GM23338 (cell line): ENCODE measurements around the gene CELSR1. TPM values are rescaled to one million over a fixed set of nuclear protein-coding genes. Genes with fewer than 3 reads are reported as not detected.

Experiments
- ATAC-seq: fragments of 200-7000 bp; cut with Tn5 transposase; 3 replicates; pipeline ENCODE4 v1.9.1; 2020
- DNase-seq: peaks from one replicate; pipeline ENCODE4 v3.0.0-alpha.2; 2015; ENCODE audit warnings: low spot score
- H2AFZ ChIP-seq: fragments of 200-600 bp; sonication (generic); 2 replicates; pipeline ENCODE4 v1.8.0; 2016; ENCODE audit warnings: antibody characterized with exemption, mild to moderate bottlenecking, moderate library complexity
- H3F3A ChIP-seq: fragments of 200-600 bp; sonication (generic); replicated peaks from 2 replicates; pipeline ENCODE4 v1.8.0; 2017; ENCODE audit warnings: antibody characterized with exemption, mixed run types, low read depth
- H3K27ac ChIP-seq: fragments of 200-600 bp; sonication (generic); 2 replicates; pipeline ENCODE4 v1.6.1; 2016; ENCODE audit warnings: low read depth
- H3K27me3 ChIP-seq: fragments of 200-600 bp; sonication (generic); 2 replicates; pipeline ENCODE4 v1.8.0; 2016; ENCODE audit warnings: mild to moderate bottlenecking, mixed run types, moderate library complexity; ENCODE audit not compliant: insufficient read depth
- H3K36me3 ChIP-seq: fragments of 200-600 bp; sonication (generic); 2 replicates; pipeline ENCODE4 v1.8.0; 2016; ENCODE audit warnings: mild to moderate bottlenecking; ENCODE audit not compliant: insufficient read depth
- H3K4me1 ChIP-seq: fragments of 200-600 bp; sonication (generic); 2 replicates; pipeline ENCODE4 v1.8.0; 2016; ENCODE audit warnings: mild to moderate bottlenecking, moderate library complexity; ENCODE audit not compliant: insufficient read depth
- H3K4me2 ChIP-seq: fragments of 200-600 bp; sonication (generic); 2 replicates; pipeline ENCODE4 v1.7.1; 2017; ENCODE audit warnings: mixed run types
- H3K4me3 ChIP-seq: fragments of 200-600 bp; sonication (generic); 2 replicates; pipeline ENCODE4 v1.6.1; 2016; ENCODE audit warnings: mixed run types
- H3K79me2 ChIP-seq: fragments of 200-600 bp; sonication (generic); replicated peaks from 2 replicates; pipeline ENCODE4 v1.8.0; 2017; ENCODE audit warnings: mild to moderate bottlenecking; ENCODE audit not compliant: insufficient read depth
- H3K9me2 ChIP-seq: fragments of 200-600 bp; sonication (generic); 2 replicates; pipeline ENCODE4 v1.8.0; 2017; ENCODE audit not compliant: insufficient read depth
- H4K20me1 ChIP-seq: fragments of 200-600 bp; sonication (generic); replicated peaks from 2 replicates; pipeline ENCODE4 v1.8.0; 2017; ENCODE audit warnings: mild to moderate bottlenecking; ENCODE audit not compliant: insufficient read depth
- H3K27ac Mint-ChIP-seq: 2 replicates; pipeline ENCODE4 v1.8.0; 2020; ENCODE audit warnings: inconsistent platforms, mild to moderate bottlenecking, moderate library complexity, mixed read lengths
- H3K27me3 Mint-ChIP-seq: 3 replicates; pipeline ENCODE4 v1.8.0; 2022; ENCODE audit warnings: low read depth, mild to moderate bottlenecking, moderate library complexity, mixed read lengths, inconsistent platforms; ENCODE audit not compliant: insufficient read depth, poor library complexity
- H3K36me3 Mint-ChIP-seq: 3 replicates; pipeline ENCODE4 v1.8.0; 2021; ENCODE audit warnings: low read depth, mild to moderate bottlenecking, inconsistent platforms, moderate library complexity, mixed read lengths
- H3K4me1 Mint-ChIP-seq: 3 replicates; pipeline ENCODE4 v1.8.0; 2020; ENCODE audit warnings: mild to moderate bottlenecking, inconsistent platforms, mixed read lengths
- H3K4me3 Mint-ChIP-seq: 3 replicates; pipeline ENCODE4 v1.8.0; 2021; ENCODE audit warnings: moderate library complexity, mild to moderate bottlenecking, inconsistent platforms, mixed read lengths
- H3K9me3 Mint-ChIP-seq: 3 replicates; pipeline ENCODE4 v1.8.0; 2020; ENCODE audit warnings: moderate library complexity, mild to moderate bottlenecking, inconsistent platforms, mixed read lengths
- CREB1 ChIP-seq: fragments of 250-450 bp; sonication (Bioruptor Pico); IDR thresholded peaks from 2 replicates; pipeline ENCODE4 v1.5.0; 2020; ENCODE audit warnings: low read depth, mild to moderate bottlenecking, moderate library complexity
- CTCF ChIP-seq, 2 experiments: fragments of 200-600 bp in 1 of 2; sonication (generic) in 1 of 2; conservative IDR thresholded peaks; 2 replicates each; pipeline versions ENCODE4 v1.5.1 to v1.6.1; 2016 to 2017; ENCODE audit warnings: antibody characterized with exemption in 2 of 2, low read depth in 2 of 2, mild to moderate bottlenecking in 2 of 2, moderate library complexity in 1 of 2
- ETS1 ChIP-seq: IDR thresholded peaks from 2 replicates; pipeline ENCODE4 v1.6.1; 2016; ENCODE audit warnings: antibody characterized with exemption
- EZH2 ChIP-seq: fragments of 200-600 bp; sonication (generic); IDR thresholded peaks from one replicate; pipeline ENCODE4 v1.8.0; 2017; ENCODE audit warnings: antibody characterized with exemption, mild to moderate bottlenecking, low read depth; ENCODE audit not compliant: unreplicated experiment
- EZH2phosphoT487 ChIP-seq: fragments of 200-600 bp; sonication (generic); IDR thresholded peaks from one replicate; pipeline ENCODE4 v1.8.1; 2018; ENCODE audit warnings: antibody characterized with exemption; ENCODE audit not compliant: unreplicated experiment
- JUNB ChIP-seq: IDR thresholded peaks from one replicate; pipeline ENCODE4 v1.6.1; 2016; ENCODE audit warnings: antibody characterized with exemption; ENCODE audit not compliant: unreplicated experiment
- NANOG ChIP-seq: IDR thresholded peaks from 2 replicates; pipeline ENCODE4 v1.6.1; 2016; ENCODE audit warnings: antibody characterized with exemption, borderline replicate concordance
- POLR2AphosphoS5 ChIP-seq: IDR thresholded peaks from 2 replicates; pipeline ENCODE4 v1.6.1; 2016; ENCODE audit warnings: antibody characterized with exemption, low read depth
- REST ChIP-seq: IDR thresholded peaks from one replicate; pipeline ENCODE4 v1.6.1; 2018; ENCODE audit warnings: antibody characterized with exemption; ENCODE audit not compliant: unreplicated experiment
- STAT1 ChIP-seq: IDR thresholded peaks from one replicate; pipeline ENCODE4 v1.6.1; 2016; ENCODE audit warnings: antibody characterized with exemption; ENCODE audit not compliant: unreplicated experiment
- ZNF114 ChIP-seq: fragments of 250-450 bp; sonication (Bioruptor Pico); IDR thresholded peaks from 2 replicates; pipeline ENCODE4 v1.5.0; 2020; ENCODE audit warnings: mild to moderate bottlenecking, moderate library complexity
- ZNF331 ChIP-seq: fragments of 250-450 bp; sonication (Bioruptor Pico); IDR thresholded peaks from 2 replicates; pipeline ENCODE4 v1.5.0; 2020; ENCODE audit warnings: low read depth, mild to moderate bottlenecking, moderate library complexity
- ZNF462 ChIP-seq: fragments of 250-450 bp; sonication (Bioruptor Pico); IDR thresholded peaks from 2 replicates; pipeline ENCODE4 v1.5.0; 2020; ENCODE audit warnings: mild to moderate bottlenecking, moderate library complexity
- polyA plus RNA-seq: library from polyadenylated mRNA; unstranded; fragments of >200 nt; fragmentation: Nextera tagmentation; extraction: Ambion mirVana; gene quantifications from 2 replicates; pipeline ENCODE4 v1.2.1, GENCODE V29; 2016
- total RNA-seq: library from RNA; depleted of rRNA; stranded (reverse); fragments of >200 nt; shearing (Covaris generic); gene quantifications from 2 replicates; pipeline ENCODE4 v1.2.3, GENCODE V29; 2014

The CELSR1 gene
- total and polyA plus RNA-seq, 2 experiments from 2014 or later, result 4.8 to 20.4 TPM

- TF ChIP-seq EZH2 (no peak), ZNF462 (CRISPR knock-in tag) (no peak)
Measured at GRCh38 chr22:46346680-46347405, 190.6 kb downstream of the CELSR1 start (continued).

GRCh38 chr22:46340676-46341075, 196.7 kb downstream of the CELSR1 start:
- no peak overlapping the region for H3K27ac Mint-ChIP-seq
- Histone ChIP-seq H4K20me1 (peaks cover 31% of the 10 kb centered on the region), H3F3A (no peaks in the 10 kb centered on the region), H3K4me3 (no peak overlapping the region), H3K79me2 (peaks cover 51% of the 10 kb centered on the region), H2AFZ (no peak overlapping the region), H3K36me3 (peaks cover 41% of the 10 kb centered on the region), H3K27me3 (no peaks in the 10 kb centered on the region), H3K9me2 (no peaks in the 10 kb centered on the region), H3K4me1 (peaks cover 4% of the 10 kb centered on the region; the same call in 1 of the 2 replicates), H3K27ac (no peak overlapping the region), H3K4me2 (no peak overlapping the region)
- ATAC-seq (no peak), DNase-seq (no peak)
- H3K4me1 Mint-ChIP-seq, result peaks cover 9% of the 10 kb centered on the region
- no peaks in the 10 kb centered on the region for H3K9me3 Mint-ChIP-seq
- peaks cover 81% of the 10 kb centered on the region for H3K36me3 Mint-ChIP-seq
- peaks cover 5% of the 10 kb centered on the region for H3K27me3 Mint-ChIP-seq
- no peak overlapping the region for H3K4me3 Mint-ChIP-seq
- TF ChIP-seq ZNF114 (CRISPR knock-in tag) (no peak), ETS1 (no peak), EZH2phosphoT487 (no peak), JUNB (no peak), EZH2 (no peak), NANOG (no peak), CTCF (conservative IDR thresholded peaks at IDR 0.05; ENCODE audit: low read depth in 2 of 2) (no peak), CREB1 (no peak), POLR2AphosphoS5 (no peak), REST (no peak), STAT1 (no peak), ZNF331 (CRISPR knock-in tag) (no peak)
